Activated T-helper 1 cell treated with anti-CD3 and anti-CD28 coated beads, Interleukin-12 subunit alpha, Interleukin-12 subunit beta, Interleukin-2, Interleukin-4 antibody, amounts not matched to agents 30 ng/mL and 10 ng/mL and 1 ng/mL, durations not matched to agents 14 hours and 24 hours and 36 hours (primary cell): ENCODE data around the gene TFAP2C. TPM values are rescaled to one million over a fixed set of nuclear protein-coding genes. Genes with fewer than 3 reads are reported as not detected.

Source experiments
- DNase-seq: peaks from one replicate; pipeline ENCODE4 v3.0.0; 2021; ENCODE audit warnings: low spot score
- H3K27ac Mint-ChIP-seq: one replicate; pipeline ENCODE4 v1.8.0; 2021; ENCODE audit warnings: mild to moderate bottlenecking, mixed read lengths
- H3K27me3 Mint-ChIP-seq: one replicate; pipeline ENCODE4 v1.8.0; 2022; ENCODE audit warnings: mild to moderate bottlenecking, moderate library complexity, mixed read lengths; ENCODE audit not compliant: insufficient read depth
- H3K36me3 Mint-ChIP-seq: one replicate; pipeline ENCODE4 v1.8.0; 2021; ENCODE audit warnings: low read depth, mixed read lengths
- H3K4me1 Mint-ChIP-seq: one replicate; pipeline ENCODE4 v1.8.0; 2021; ENCODE audit warnings: low read depth, mixed read lengths
- H3K4me3 Mint-ChIP-seq: one replicate; pipeline ENCODE4 v1.8.0; 2021; ENCODE audit warnings: mild to moderate bottlenecking, moderate library complexity, mixed read lengths
- H3K9me3 Mint-ChIP-seq: one replicate; pipeline ENCODE4 v1.8.0; 2021; ENCODE audit warnings: mixed read lengths
- intact Hi-C: fragments of 100-400 bp; cut with micrococcal nuclease; formaldehyde crosslinking; loops from one replicate; pipeline ENCODE4 v1.15.1; 2024
- total RNA-seq: library from RNA; stranded (reverse); gene quantifications from 2 replicates; pipeline ENCODE4 v1.2.3, GENCODE V29; 2022

The TFAP2C gene
- not detected in 2 replicates for total RNA-seq

GRCh38 chr20:56628873-56629463 is at the start of gene TFAP2C:
Gene TFAP2C (plus strand): TSS chr20:56629306. CDS start chr20:56629545, 239 bp downstream.
- intact Hi-C loops: loop anchor here (2.0 to 5.0 kb wide), 2 partner anchors 298 to 638 kb away; partner anchors contain the start of gene BMP7
- peak within 1 kb of the TSS; percentile 33 for H3K4me3 Mint-ChIP-seq
- no peaks in the 10 kb centered on the region for H3K9me3 Mint-ChIP-seq
- H3K27ac Mint-ChIP-seq: peak within 1 kb of the TSS; percentile 50
- peak; percentile 6 for DNase-seq
- no peaks in the 10 kb centered on the region for H3K36me3 Mint-ChIP-seq
- no peaks in the 10 kb centered on the region for H3K4me1 Mint-ChIP-seq
- H3K27me3 Mint-ChIP-seq: peaks cover 76% of the 10 kb centered on the region

GRCh38 chr20:56580226-56580625 is 48.9 kb upstream of the TFAP2C start:
- Mint-ChIP-seq H3K27me3 (no peaks in the 10 kb centered on the region), H3K4me3 (no peak overlapping the region), H3K27ac (no peak overlapping the region), H3K9me3 (no peaks in the 10 kb centered on the region), H3K4me1 (no peaks in the 10 kb centered on the region), H3K36me3 (no peaks in the 10 kb centered on the region)
- intact Hi-C loops: no loop called here
- no peak for DNase-seq

- Mint-ChIP-seq H3K4me1 (no peaks in the 10 kb centered on the region), H3K27ac (no peak overlapping the region), H3K27me3 (no peaks in the 10 kb centered on the region), H3K36me3 (no peaks in the 10 kb centered on the region), H3K9me3 (no peaks in the 10 kb centered on the region), H3K4me3 (no peak overlapping the region)
- no peak for DNase-seq
- intact Hi-C loops: no loop called here
Observed at GRCh38 chr20:56581701-56582100, 47.4 kb upstream of the TFAP2C start.

GRCh38 chr20:56582542-56582941 is 46.6 kb upstream of the TFAP2C start:
- no peak overlapping the region for H3K4me3 Mint-ChIP-seq
- H3K36me3 Mint-ChIP-seq: no peaks in the 10 kb centered on the region
- no peaks in the 10 kb centered on the region for H3K4me1 Mint-ChIP-seq
- no peaks in the 10 kb centered on the region for H3K9me3 Mint-ChIP-seq
- intact Hi-C loops: no loop called here
- H3K27me3 Mint-ChIP-seq: no peaks in the 10 kb centered on the region
- no peak overlapping the region for H3K27ac Mint-ChIP-seq
- no peak for DNase-seq

GRCh38 chr20:56584916-56585315 is 44.2 kb upstream of the TFAP2C start:
- H3K27me3 Mint-ChIP-seq: no peaks in the 10 kb centered on the region
- H3K36me3 Mint-ChIP-seq: no peaks in the 10 kb centered on the region
- intact Hi-C loops: no loop called here

GRCh38 chr20:56587307-56588041 is 41.6 kb upstream of the TFAP2C start:
- no peak overlapping the region for H3K27ac Mint-ChIP-seq
- DNase-seq: no peak
- H3K9me3 Mint-ChIP-seq: no peaks in the 10 kb centered on the region
- no peaks in the 10 kb centered on the region for H3K4me1 Mint-ChIP-seq
- no peaks in the 10 kb centered on the region for H3K36me3 Mint-ChIP-seq
- no peaks in the 10 kb centered on the region for H3K27me3 Mint-ChIP-seq
- H3K4me3 Mint-ChIP-seq: no peak overlapping the region
- intact Hi-C loops: no loop called here

More at GRCh38 chr20:56584916-56585315, 44.2 kb upstream of the TFAP2C start:
- DNase-seq: no peak
- H3K4me1 Mint-ChIP-seq: no peaks in the 10 kb centered on the region
- no peaks in the 10 kb centered on the region for H3K9me3 Mint-ChIP-seq
- H3K27ac Mint-ChIP-seq: no peak overlapping the region
- no peak overlapping the region for H3K4me3 Mint-ChIP-seq

GRCh38 chr20:56588996-56589395 is 40.1 kb upstream of the TFAP2C start:
- H3K9me3 Mint-ChIP-seq: no peaks in the 10 kb centered on the region
- no peaks in the 10 kb centered on the region for H3K4me1 Mint-ChIP-seq
- no peaks in the 10 kb centered on the region for H3K36me3 Mint-ChIP-seq
- intact Hi-C loops: no loop called here
- H3K27me3 Mint-ChIP-seq: no peaks in the 10 kb centered on the region
- no peak overlapping the region for H3K4me3 Mint-ChIP-seq
- no peak for DNase-seq
- H3K27ac Mint-ChIP-seq: no peak overlapping the region

- no peak overlapping the region for H3K4me3 Mint-ChIP-seq
- H3K36me3 Mint-ChIP-seq: no peaks in the 10 kb centered on the region
- no peaks in the 10 kb centered on the region for H3K27me3 Mint-ChIP-seq
- no peak overlapping the region for H3K27ac Mint-ChIP-seq
- no peak for DNase-seq
- H3K4me1 Mint-ChIP-seq: no peaks in the 10 kb centered on the region
- intact Hi-C loops: no loop called here
- H3K9me3 Mint-ChIP-seq: no peaks in the 10 kb centered on the region
Observed at GRCh38 chr20:56589633-56590032, 39.5 kb upstream of the TFAP2C start.

GRCh38 chr20:56590888-56591287 is 38.2 kb upstream of the TFAP2C start:
- no peaks in the 10 kb centered on the region for H3K9me3 Mint-ChIP-seq
- H3K27ac Mint-ChIP-seq: no peak overlapping the region
- DNase-seq: no peak
- no peaks in the 10 kb centered on the region for H3K4me1 Mint-ChIP-seq
- H3K36me3 Mint-ChIP-seq: no peaks in the 10 kb centered on the region
- no peak overlapping the region for H3K4me3 Mint-ChIP-seq
- no peaks in the 10 kb centered on the region for H3K27me3 Mint-ChIP-seq
- intact Hi-C loops: no loop called here

- Mint-ChIP-seq H3K27ac (no peak overlapping the region), H3K9me3 (no peaks in the 10 kb centered on the region)
Observed at GRCh38 chr20:56592211-56592610, 36.9 kb upstream of the TFAP2C start.

GRCh38 chr20:56592817-56593216 is 36.3 kb upstream of the TFAP2C start:
- no peak for DNase-seq
- H3K27me3 Mint-ChIP-seq: no peaks in the 10 kb centered on the region
- H3K9me3 Mint-ChIP-seq: no peaks in the 10 kb centered on the region
- no peak overlapping the region for H3K27ac Mint-ChIP-seq
- H3K4me3 Mint-ChIP-seq: no peak overlapping the region
- no peaks in the 10 kb centered on the region for H3K36me3 Mint-ChIP-seq
- intact Hi-C loops: no loop called here
- no peaks in the 10 kb centered on the region for H3K4me1 Mint-ChIP-seq

More at GRCh38 chr20:56592211-56592610, 36.9 kb upstream of the TFAP2C start:
- Mint-ChIP-seq H3K27me3 (no peaks in the 10 kb centered on the region), H3K4me1 (no peaks in the 10 kb centered on the region), H3K4me3 (no peak overlapping the region), H3K36me3 (no peaks in the 10 kb centered on the region)
- intact Hi-C loops: no loop called here
- no peak for DNase-seq

GRCh38 chr20:56595746-56596475 is 33.2 kb upstream of the TFAP2C start:
- Mint-ChIP-seq H3K9me3 (no peaks in the 10 kb centered on the region), H3K27me3 (no peaks in the 10 kb centered on the region), H3K27ac (no peak overlapping the region), H3K4me3 (no peak overlapping the region), H3K4me1 (no peaks in the 10 kb centered on the region), H3K36me3 (no peaks in the 10 kb centered on the region)
- intact Hi-C loops: no loop called here
- DNase-seq: no peak

GRCh38 chr20:56601166-56601565 is 27.9 kb upstream of the TFAP2C start:
- H3K4me1 Mint-ChIP-seq: no peaks in the 10 kb centered on the region
- H3K4me3 Mint-ChIP-seq: no peak overlapping the region
- intact Hi-C loops: no loop called here
- no peak for DNase-seq
- H3K27me3 Mint-ChIP-seq: no peaks in the 10 kb centered on the region
- H3K36me3 Mint-ChIP-seq: no peaks in the 10 kb centered on the region
- no peaks in the 10 kb centered on the region for H3K9me3 Mint-ChIP-seq
- no peak overlapping the region for H3K27ac Mint-ChIP-seq
